A673 (cell line): Measurements from ENCODE around the gene ATP8B4. TPM values are rescaled to one million over a fixed set of nuclear protein-coding genes. Genes with fewer than 3 reads are reported as not detected.

Experiments
- BruUV-seq: library from RNA; stranded (reverse); fragments of 400-500 nt; replicated peaks from 2 replicates; lab custom pipeline; 2021; lab: Mats Ljungman, UMichigan
- CTCF ChIA-PET: fragments of 300-600 bp; sonication (Branson Sonifier 250); formaldehyde crosslinking; loops from one replicate; lab custom pipeline; 2022; ENCODE audit warnings: antibody characterized with exemption; lab: Charles Lee
- POLR2A ChIA-PET: fragments of 300-600 bp; sonication (Branson Sonifier 250); formaldehyde crosslinking; loops from one replicate; lab custom pipeline; 2022; ENCODE audit warnings: antibody characterized with exemption; ENCODE audit not compliant: low non-redundant PET; lab: Charles Lee
- DNase-seq: peaks from one replicate; pipeline ENCODE4 v3.0.0-alpha.2; 2015; ENCODE audit warnings: low spot score
- H3K27ac ChIP-seq: fragments of 200-600 bp; sonication (generic); 2 replicates; pipeline ENCODE4 v1.5.1; 2016; ENCODE audit warnings: mixed run types, low read depth, mild to moderate bottlenecking, mixed read lengths, antibody characterized with exemption, low read length; ENCODE audit not compliant: poor library complexity, severe bottlenecking
- H3K27me3 ChIP-seq: fragments of 200-600 bp; sonication (generic); replicated peaks from 2 replicates; pipeline ENCODE4 v1.6.1; 2017; ENCODE audit warnings: mixed run types, low read depth, mild to moderate bottlenecking, mixed read lengths, antibody characterized with exemption, low read length; ENCODE audit not compliant: insufficient read depth, poor library complexity
- H3K36me3 ChIP-seq: fragments of 200-600 bp; sonication (generic); 2 replicates; pipeline ENCODE4 v1.6.1; 2016; ENCODE audit warnings: mixed run types, mild to moderate bottlenecking, mixed read lengths, antibody characterized with exemption, low read length; ENCODE audit not compliant: insufficient read depth, poor library complexity, severe bottlenecking
- H3K4me1 ChIP-seq: fragments of 200-600 bp; sonication (generic); 2 replicates; pipeline ENCODE4 v1.6.1; 2017; ENCODE audit warnings: mixed run types, mild to moderate bottlenecking, mixed read lengths, antibody characterized with exemption, low read length; ENCODE audit not compliant: insufficient read depth, poor library complexity, severe bottlenecking
- H3K4me3 ChIP-seq: fragments of 200-600 bp; sonication (generic); 2 replicates; pipeline ENCODE4 v1.5.1; 2016; ENCODE audit warnings: low read depth, mixed run types, mild to moderate bottlenecking, mixed read lengths, low read length; ENCODE audit not compliant: poor library complexity, severe bottlenecking
- H3K9me3 ChIP-seq: fragments of 200-600 bp; sonication (generic); 2 replicates; pipeline ENCODE4 v1.6.1; 2016; ENCODE audit warnings: mixed run types, low read depth, mild to moderate bottlenecking, mixed read lengths, antibody characterized with exemption, low read length; ENCODE audit not compliant: poor library complexity, severe bottlenecking
- CTCF ChIP-seq: fragments of 300-800, 200-600 bp; sonication (generic); conservative IDR thresholded peaks from 2 replicates; pipeline ENCODE4 v1.5.1; 2017; ENCODE audit warnings: low read depth, mild to moderate bottlenecking, antibody characterized with exemption, low read length, moderate library complexity, mixed read lengths
- EZH2 ChIP-seq: fragments of 200-600 bp; sonication (generic); IDR thresholded peaks from 2 replicates; pipeline ENCODE4 v1.6.1; 2017; ENCODE audit warnings: borderline replicate concordance, low read depth, mild to moderate bottlenecking, mixed read lengths, antibody characterized with exemption, low read length; ENCODE audit not compliant: poor library complexity, severe bottlenecking
- intact Hi-C: fragments of 100-400 bp; cut with micrococcal nuclease; formaldehyde crosslinking; loops from one replicate; pipeline ENCODE4 v1.10.0; 2022; ENCODE audit not compliant: unreplicated experiment
- total RNA-seq: library from RNA; stranded (reverse); gene quantifications from 2 replicates; pipeline ENCODE4 v1.2.3, GENCODE V29; 2021

The ATP8B4 gene
- total RNA-seq, 1 experiment from 2014 or later, result 0.30 TPM

- no TSS peak for BruUV-seq
- ChIA-PET CTCF (no interaction called here), POLR2A (no interaction called here)
- no peak for DNase-seq
- H3K27ac ChIP-seq, result no peak overlapping the region
- H3K9me3 ChIP-seq, result no peaks in the 10 kb centered on the region
- no peak for TF ChIP-seq CTCF
- no peak for TF ChIP-seq EZH2
- intact Hi-C loops, result no loop called here
- H3K36me3 ChIP-seq, result no peaks in the 10 kb centered on the region
- H3K4me1 ChIP-seq, result no peaks in the 10 kb centered on the region
- no peak overlapping the region for H3K4me3 ChIP-seq
- H3K27me3 ChIP-seq, result no peaks in the 10 kb centered on the region
Observed at GRCh38 chr15:49923671-49924070, 195.4 kb downstream of the ATP8B4 start.

DNA sequence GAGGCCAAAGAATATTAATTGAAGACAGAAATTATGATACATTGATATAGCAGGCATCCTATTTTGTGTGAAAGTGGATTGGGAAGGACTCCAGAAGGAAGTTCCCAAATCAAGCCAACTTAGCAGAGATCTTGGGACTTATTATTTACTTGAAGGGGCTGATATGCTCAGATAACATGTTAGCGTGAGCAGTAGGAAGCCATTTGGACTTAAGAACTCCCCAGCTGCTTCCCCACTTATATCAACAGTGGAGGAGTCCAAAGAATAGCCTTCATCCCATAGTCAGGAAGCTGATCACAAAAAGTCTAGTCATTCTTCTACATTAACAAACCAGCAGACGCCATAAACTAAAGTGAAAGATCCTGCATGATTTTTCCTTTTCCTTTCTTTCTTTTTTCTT, 200.0 kb downstream of the ATP8B4 start:
- Histone ChIP-seq H3K4me1 (no peaks in the 10 kb centered on the region), H3K27ac (no peak overlapping the region), H3K27me3 (peaks cover 13% of the 10 kb centered on the region), H3K36me3 (no peaks in the 10 kb centered on the region), H3K9me3 (no peaks in the 10 kb centered on the region), H3K4me3 (no peak overlapping the region)
- BruUV-seq, result no TSS peak
- intact Hi-C loops, result no loop called here
- no peak for DNase-seq
- no peak for TF ChIP-seq EZH2
- TF ChIP-seq CTCF, result no peak
- CTCF ChIA-PET, result interaction anchor here (0.6 kb wide), 1 partner anchor 70 kb away, joined by 3 read pairs; no protein-coding TSS in a partner anchor
- POLR2A ChIA-PET, result no interaction called here

DNA sequence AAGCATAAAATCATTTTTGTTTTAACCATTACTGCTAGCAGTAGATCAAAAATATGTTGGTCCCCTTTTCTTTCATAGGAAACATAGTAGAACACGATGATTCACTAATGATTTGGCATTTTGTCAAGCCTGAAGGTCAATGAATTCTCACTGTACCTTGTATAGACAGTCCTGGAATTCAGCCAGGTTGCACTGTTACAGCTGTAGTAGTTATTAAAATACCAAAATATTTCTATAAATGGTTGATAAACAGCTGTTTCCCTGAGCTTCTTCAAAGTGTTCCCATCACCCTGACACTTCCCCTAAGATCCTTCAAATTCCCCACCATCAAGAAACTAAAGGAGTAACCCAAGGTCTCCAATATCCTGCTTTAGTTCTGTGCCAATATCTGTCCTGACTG, 200.9 kb downstream of the ATP8B4 start:
- H3K27ac ChIP-seq, result no peak overlapping the region
- H3K36me3 ChIP-seq, result no peaks in the 10 kb centered on the region
- TF ChIP-seq EZH2, result no peak
- TF ChIP-seq CTCF, result no peak
- BruUV-seq, result no TSS peak
- CTCF ChIA-PET, result no interaction called here
- H3K4me1 ChIP-seq, result no peaks in the 10 kb centered on the region
- POLR2A ChIA-PET, result no interaction called here
- no peak overlapping the region for H3K4me3 ChIP-seq
- no peaks in the 10 kb centered on the region for H3K9me3 ChIP-seq
- no peak for DNase-seq
- H3K27me3 ChIP-seq, result peaks cover 13% of the 10 kb centered on the region
- intact Hi-C loops, result no loop called here
